ENCODE data around the gene RBMS3.

RBMS3 gene

DNA sequence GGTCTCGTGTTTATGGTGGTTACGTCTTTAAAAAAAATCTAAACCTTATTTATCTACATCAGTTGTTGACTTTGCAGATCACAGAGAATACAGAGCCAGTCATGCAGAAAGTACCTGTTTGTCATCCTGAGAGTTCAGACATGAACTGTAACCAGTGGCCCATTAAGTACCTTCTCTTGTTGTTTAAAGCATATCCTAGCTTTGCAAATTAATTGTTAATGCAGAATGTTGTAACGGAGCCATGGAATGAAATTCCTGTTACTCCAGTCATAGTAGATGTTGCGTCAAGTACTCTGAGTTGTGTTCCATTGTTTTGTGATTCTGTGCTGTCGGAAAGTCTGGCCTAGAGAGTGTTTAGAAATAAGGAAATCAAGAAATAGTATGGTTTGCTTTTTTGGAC, 205.2 kb downstream of the RBMS3 start:
- no peaks in the 10 kb centered on the region for H3K27me3 ChIP-seq (ENCODE audit: control insufficient read depth, insufficient read depth, low read length)
- no peak overlapping the region for H3K9ac ChIP-seq (ENCODE audit: low read length)
- no peaks in the 10 kb centered on the region for H3K36me3 ChIP-seq (ENCODE audit: control insufficient read depth, insufficient read depth, low read length)
- no peaks in the 10 kb centered on the region for H3K9me3 ChIP-seq (ENCODE audit: control insufficient read depth, low read length)
- H3K4me1 ChIP-seq (ENCODE audit: control insufficient read depth, insufficient read depth, low read length) = no peaks in the 10 kb centered on the region
- H3K4me3 ChIP-seq (ENCODE audit: low read length) = no peak overlapping the region

DNA sequence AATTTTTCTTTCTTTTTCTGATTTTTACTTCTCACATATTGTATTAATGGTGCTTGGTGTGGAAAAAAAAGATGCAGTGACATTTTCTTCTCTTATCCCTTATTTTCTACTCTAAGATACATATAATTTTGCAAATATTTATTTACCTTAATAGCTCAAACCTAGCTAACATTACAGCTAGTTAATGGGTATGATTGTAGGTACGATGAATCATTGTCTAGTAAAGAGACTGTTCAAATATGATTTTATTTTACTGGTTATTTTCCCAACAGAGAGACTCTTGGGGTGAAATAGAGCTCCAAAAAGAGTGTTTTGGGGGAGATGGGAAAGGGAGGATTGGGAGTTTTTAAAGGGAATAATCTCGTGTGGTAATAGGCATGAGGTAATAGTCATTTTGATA, 206.0 kb downstream of the RBMS3 start:
- H3K27me3 ChIP-seq (ENCODE audit: control insufficient read depth, insufficient read depth, low read length) = no peaks in the 10 kb centered on the region
- no peak overlapping the region for H3K9ac ChIP-seq (ENCODE audit: low read length)
- no peak overlapping the region for H3K4me3 ChIP-seq (ENCODE audit: low read length)
- no peaks in the 10 kb centered on the region for H3K9me3 ChIP-seq (ENCODE audit: control insufficient read depth, low read length)
- no peaks in the 10 kb centered on the region for H3K36me3 ChIP-seq (ENCODE audit: control insufficient read depth, insufficient read depth, low read length)
- no peaks in the 10 kb centered on the region for H3K4me1 ChIP-seq (ENCODE audit: control insufficient read depth, insufficient read depth, low read length)

DNA sequence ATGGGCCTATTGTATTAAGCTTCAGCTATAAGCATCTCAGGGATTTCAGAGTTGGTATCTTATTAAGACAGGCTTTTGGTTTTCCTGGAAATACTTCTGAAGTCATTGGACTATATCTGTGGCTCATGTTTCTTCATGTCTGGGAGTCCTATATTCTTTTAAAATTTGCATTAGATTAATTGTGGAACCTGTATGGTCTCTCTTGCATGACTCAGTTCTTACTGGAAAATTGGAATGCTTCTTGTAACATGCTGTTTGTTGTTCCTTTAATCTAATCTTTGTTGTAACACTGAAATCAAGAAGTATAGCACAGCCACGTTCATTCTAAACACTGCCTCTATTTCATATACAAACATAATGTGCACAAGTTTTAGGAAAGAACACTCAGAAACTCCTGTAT, 208.1 kb downstream of the RBMS3 start:
- H3K9ac ChIP-seq (ENCODE audit: low read length) = no peak overlapping the region
- H3K36me3 ChIP-seq (ENCODE audit: control insufficient read depth, insufficient read depth, low read length) = no peaks in the 10 kb centered on the region
- H3K27me3 ChIP-seq (ENCODE audit: control insufficient read depth, insufficient read depth, low read length) = no peaks in the 10 kb centered on the region
- H3K9me3 ChIP-seq (ENCODE audit: control insufficient read depth, low read length) = no peaks in the 10 kb centered on the region
- no peaks in the 10 kb centered on the region for H3K4me1 ChIP-seq (ENCODE audit: control insufficient read depth, insufficient read depth, low read length)
- H3K4me3 ChIP-seq (ENCODE audit: low read length) = no peak overlapping the region

DNA sequence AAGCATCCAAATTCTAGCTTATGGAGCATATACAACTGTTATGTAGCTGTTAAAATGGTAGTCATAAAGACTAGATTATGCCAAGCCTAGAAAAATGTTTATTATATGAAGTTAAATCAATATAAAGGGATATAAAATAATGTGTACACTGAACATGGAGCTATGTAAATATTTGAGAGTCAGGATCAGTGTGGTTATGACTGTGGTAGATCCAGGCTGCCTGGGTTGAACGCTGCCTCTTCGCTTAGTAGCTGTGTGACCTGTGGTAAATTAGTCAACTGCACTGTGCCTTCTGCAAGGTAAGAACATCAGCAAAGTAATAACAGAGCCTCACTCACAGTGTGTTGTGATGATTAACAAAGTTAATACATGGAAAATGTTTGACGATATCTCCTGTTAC, 212.2 kb downstream of the RBMS3 start:
- H3K4me1 ChIP-seq (ENCODE audit: control insufficient read depth, insufficient read depth, low read length) = no peaks in the 10 kb centered on the region
- H3K27me3 ChIP-seq (ENCODE audit: control insufficient read depth, insufficient read depth, low read length) = no peaks in the 10 kb centered on the region
- no peak overlapping the region for H3K4me3 ChIP-seq (ENCODE audit: low read length)
- no peak overlapping the region for H3K9ac ChIP-seq (ENCODE audit: low read length)
- no peaks in the 10 kb centered on the region for H3K36me3 ChIP-seq (ENCODE audit: control insufficient read depth, insufficient read depth, low read length)
- H3K9me3 ChIP-seq (ENCODE audit: control insufficient read depth, low read length) = no peaks in the 10 kb centered on the region

DNA sequence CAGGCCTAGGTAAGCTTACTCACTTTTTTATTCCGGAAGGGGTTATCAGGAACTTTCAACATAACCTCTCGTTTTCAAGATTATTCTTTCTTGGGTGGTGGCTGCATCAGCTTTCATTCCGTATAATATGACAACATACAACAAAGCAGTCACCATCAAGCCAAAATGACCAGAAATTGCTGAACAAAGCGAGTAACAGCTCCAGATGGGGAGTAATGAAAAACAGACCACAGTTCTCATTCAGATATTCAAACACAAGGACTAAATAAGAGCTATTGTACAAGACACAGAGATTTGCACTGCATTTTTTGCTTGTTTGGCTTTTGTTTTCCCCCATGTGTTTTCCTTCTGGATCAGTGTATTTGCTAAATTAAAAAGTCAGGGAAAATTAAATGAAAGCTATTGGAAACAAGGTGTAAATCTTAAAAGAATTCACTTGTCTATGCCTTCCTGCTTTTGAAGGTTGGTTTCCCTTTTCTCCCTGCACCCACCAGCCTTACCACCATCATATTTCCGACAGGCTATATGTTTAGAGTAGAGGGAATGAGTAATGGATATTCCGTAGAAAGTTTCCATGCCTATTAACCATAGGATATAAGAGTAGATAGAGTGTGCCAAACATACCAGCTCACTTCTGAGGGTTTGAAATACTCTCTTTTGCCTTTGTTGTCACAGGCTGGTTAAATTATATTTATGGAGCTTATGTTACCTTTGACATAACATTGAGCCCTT, 213.6 kb downstream of the RBMS3 start:
- no peaks in the 10 kb centered on the region for H3K27me3 ChIP-seq (ENCODE audit: control insufficient read depth, insufficient read depth, low read length)
- no peak overlapping the region for H3K9ac ChIP-seq (ENCODE audit: low read length)
- no peaks in the 10 kb centered on the region for H3K36me3 ChIP-seq (ENCODE audit: control insufficient read depth, insufficient read depth, low read length)
- H3K4me1 ChIP-seq (ENCODE audit: control insufficient read depth, insufficient read depth, low read length) = no peaks in the 10 kb centered on the region
- H3K9me3 ChIP-seq (ENCODE audit: control insufficient read depth, low read length) = no peaks in the 10 kb centered on the region
- no peak overlapping the region for H3K4me3 ChIP-seq (ENCODE audit: low read length)

DNA sequence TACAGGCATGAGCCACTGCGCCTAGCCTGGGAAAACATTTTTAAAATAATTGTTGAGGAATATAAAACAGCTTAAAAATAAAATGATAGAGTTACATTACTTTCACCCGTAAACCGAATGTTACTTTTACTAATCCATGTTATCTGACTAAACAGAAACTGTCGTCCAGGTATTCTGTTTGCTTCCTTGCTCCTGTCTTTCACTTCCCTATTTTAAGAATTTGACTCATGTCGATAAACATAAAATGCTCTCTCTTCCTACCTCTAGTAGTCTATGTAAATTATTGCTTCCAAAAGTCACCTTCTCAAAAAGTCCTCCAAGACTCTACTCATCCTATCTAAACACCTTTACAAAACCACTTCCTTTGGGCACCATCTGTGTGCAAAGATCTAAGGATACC, 216.4 kb downstream of the RBMS3 start:
- Histone ChIP-seq H3K4me1 (ENCODE audit: control insufficient read depth, insufficient read depth, low read length) (no peaks in the 10 kb centered on the region), H3K4me3 (ENCODE audit: low read length) (no peak overlapping the region), H3K9me3 (ENCODE audit: control insufficient read depth, low read length) (no peaks in the 10 kb centered on the region), H3K27me3 (ENCODE audit: control insufficient read depth, insufficient read depth, low read length) (no peaks in the 10 kb centered on the region), H3K36me3 (ENCODE audit: control insufficient read depth, insufficient read depth, low read length) (no peaks in the 10 kb centered on the region), H3K9ac (ENCODE audit: low read length) (no peak overlapping the region)

DNA sequence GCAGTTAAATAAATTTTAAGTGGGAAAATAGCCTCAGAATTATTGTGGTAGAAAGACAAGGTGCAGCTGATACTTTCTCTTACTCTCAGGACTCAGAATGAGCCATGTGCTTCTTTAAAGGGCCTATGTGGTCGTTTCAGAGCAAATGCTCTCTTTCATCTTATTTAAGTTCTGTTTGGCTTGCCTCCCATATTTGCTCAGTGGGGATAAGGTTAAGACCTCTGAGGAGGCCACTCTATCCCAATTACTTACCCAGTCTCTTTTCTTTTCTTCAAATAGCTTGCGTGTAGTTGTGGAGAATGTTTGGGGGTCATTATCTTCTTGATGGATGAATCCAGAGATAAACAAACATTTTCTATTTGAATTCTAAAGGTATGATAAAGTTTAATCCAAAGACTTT, 221.9 kb downstream of the RBMS3 start:
- H3K9ac ChIP-seq (ENCODE audit: low read length) = no peak overlapping the region
- H3K9me3 ChIP-seq (ENCODE audit: control insufficient read depth, low read length) = no peaks in the 10 kb centered on the region
- no peak overlapping the region for H3K4me3 ChIP-seq (ENCODE audit: low read length)
- H3K4me1 ChIP-seq (ENCODE audit: control insufficient read depth, insufficient read depth, low read length) = no peaks in the 10 kb centered on the region
- no peaks in the 10 kb centered on the region for H3K36me3 ChIP-seq (ENCODE audit: control insufficient read depth, insufficient read depth, low read length)
- no peaks in the 10 kb centered on the region for H3K27me3 ChIP-seq (ENCODE audit: control insufficient read depth, insufficient read depth, low read length)

DNA sequence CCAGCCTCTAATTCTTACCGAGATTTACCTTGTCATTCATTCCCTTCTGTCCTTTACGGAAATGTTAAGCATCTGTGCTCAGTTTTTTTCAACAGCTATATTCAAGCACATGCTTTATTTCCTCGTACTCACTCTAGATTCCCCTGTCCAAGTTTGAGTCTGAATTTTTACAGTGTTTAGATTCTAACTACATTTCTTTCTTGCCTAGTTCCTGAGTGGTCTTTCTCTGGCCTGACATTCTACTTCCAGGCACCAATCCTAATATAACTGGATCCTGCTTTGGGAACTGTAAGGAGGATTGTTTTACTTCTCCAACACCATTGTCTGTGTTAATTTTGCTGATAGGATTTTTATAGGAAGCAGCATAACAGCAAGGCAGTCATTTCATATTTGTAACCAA, 222.4 kb downstream of the RBMS3 start:
- Histone ChIP-seq H3K9me3 (ENCODE audit: control insufficient read depth, low read length) (no peaks in the 10 kb centered on the region), H3K4me3 (ENCODE audit: low read length) (no peak overlapping the region), H3K4me1 (ENCODE audit: control insufficient read depth, insufficient read depth, low read length) (no peaks in the 10 kb centered on the region), H3K9ac (ENCODE audit: low read length) (no peak overlapping the region), H3K36me3 (ENCODE audit: control insufficient read depth, insufficient read depth, low read length) (no peaks in the 10 kb centered on the region), H3K27me3 (ENCODE audit: control insufficient read depth, insufficient read depth, low read length) (no peaks in the 10 kb centered on the region)

DNA sequence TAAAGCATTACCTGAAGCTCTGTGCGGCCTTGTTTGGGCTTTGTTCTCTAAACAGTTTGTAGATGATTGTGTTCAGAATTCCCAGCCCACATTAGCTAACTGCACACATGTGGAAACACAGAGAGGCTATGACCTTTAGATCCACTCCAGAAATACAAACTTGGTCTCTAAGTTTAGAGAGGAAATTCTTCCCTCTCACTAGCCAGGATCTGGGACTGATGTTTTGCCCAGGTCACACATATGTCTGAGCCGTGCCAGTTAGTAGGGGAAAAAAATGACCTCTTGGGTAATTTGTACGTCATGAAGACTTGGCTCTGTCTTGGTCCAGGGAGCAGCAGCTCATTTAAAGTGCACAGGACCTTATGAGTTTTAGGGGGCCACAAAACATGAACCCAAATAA, 223.1 kb downstream of the RBMS3 start:
- no peaks in the 10 kb centered on the region for H3K9me3 ChIP-seq (ENCODE audit: control insufficient read depth, low read length)
- H3K27me3 ChIP-seq (ENCODE audit: control insufficient read depth, insufficient read depth, low read length) = no peaks in the 10 kb centered on the region
- H3K4me3 ChIP-seq (ENCODE audit: low read length) = no peak overlapping the region
- H3K9ac ChIP-seq (ENCODE audit: low read length) = no peak overlapping the region
- H3K36me3 ChIP-seq (ENCODE audit: control insufficient read depth, insufficient read depth, low read length) = no peaks in the 10 kb centered on the region
- no peaks in the 10 kb centered on the region for H3K4me1 ChIP-seq (ENCODE audit: control insufficient read depth, insufficient read depth, low read length)

DNA sequence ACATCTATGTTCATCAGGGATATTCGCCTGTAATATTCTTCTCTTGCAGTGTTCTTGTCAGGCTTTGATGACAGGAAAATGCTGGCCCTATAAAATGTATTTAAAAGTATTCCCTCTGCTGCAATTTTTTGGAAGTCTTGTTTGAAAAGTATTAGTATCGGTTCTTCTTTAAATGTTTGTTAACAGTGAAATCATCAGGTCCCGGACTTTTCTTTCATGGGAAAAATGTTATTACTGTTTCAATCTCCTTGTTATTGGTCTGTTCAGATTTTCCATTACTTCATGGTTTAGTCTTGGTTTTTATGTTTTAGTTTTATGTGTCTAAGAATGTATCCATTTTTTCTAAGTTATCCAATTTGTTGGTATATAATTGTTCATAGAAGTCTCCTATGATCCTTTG, 225.6 kb downstream of the RBMS3 start:
- Histone ChIP-seq H3K27me3 (ENCODE audit: control insufficient read depth, insufficient read depth, low read length) (no peaks in the 10 kb centered on the region), H3K9me3 (ENCODE audit: control insufficient read depth, low read length) (no peaks in the 10 kb centered on the region), H3K4me3 (ENCODE audit: low read length) (no peak overlapping the region), H3K9ac (ENCODE audit: low read length) (no peak overlapping the region), H3K36me3 (ENCODE audit: control insufficient read depth, insufficient read depth, low read length) (no peaks in the 10 kb centered on the region), H3K4me1 (ENCODE audit: control insufficient read depth, insufficient read depth, low read length) (no peaks in the 10 kb centered on the region)

DNA sequence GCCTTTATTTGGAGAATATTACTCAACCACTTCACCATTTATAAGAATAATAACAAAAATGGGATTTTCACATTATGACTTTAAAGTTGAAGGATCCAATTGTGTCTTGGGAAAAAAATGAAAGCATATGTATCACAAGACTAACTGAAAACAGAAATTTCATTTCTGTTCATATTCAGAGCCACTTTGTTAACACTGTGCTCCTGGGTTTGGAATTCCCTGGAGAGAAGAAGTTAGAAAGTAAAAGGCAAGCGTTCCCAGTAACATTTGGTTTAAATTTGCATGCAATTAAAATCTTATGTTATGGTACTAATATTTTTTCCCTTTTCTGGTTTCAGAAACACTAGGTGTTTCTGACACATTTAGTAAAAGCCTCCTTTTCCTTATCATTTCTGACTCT, 230.8 kb downstream of the RBMS3 start:
- Histone ChIP-seq H3K27me3 (ENCODE audit: control insufficient read depth, insufficient read depth, low read length) (no peaks in the 10 kb centered on the region), H3K9me3 (ENCODE audit: control insufficient read depth, low read length) (no peaks in the 10 kb centered on the region), H3K4me3 (ENCODE audit: low read length) (no peak overlapping the region), H3K4me1 (ENCODE audit: control insufficient read depth, insufficient read depth, low read length) (no peaks in the 10 kb centered on the region), H3K9ac (ENCODE audit: low read length) (no peak overlapping the region), H3K36me3 (ENCODE audit: control insufficient read depth, insufficient read depth, low read length) (no peaks in the 10 kb centered on the region)

DNA sequence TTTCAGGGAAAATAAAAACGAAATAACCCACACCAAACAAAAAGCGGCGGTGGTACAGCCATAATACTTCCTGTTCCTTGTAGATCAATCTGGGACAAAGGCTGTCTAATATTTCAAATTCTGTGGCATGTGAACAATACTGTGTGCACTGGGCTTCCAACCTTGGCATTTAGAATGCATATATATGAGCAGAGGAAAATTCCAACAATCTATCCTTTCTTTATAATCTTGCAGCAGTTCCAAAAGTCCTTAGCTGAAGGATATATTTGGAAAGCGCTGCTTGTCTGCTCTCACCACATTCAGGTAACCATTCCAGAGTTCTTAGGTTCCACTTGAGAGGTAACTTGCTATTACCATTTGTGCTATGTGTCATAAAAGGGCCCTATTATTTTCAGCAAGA, 231.8 kb downstream of the RBMS3 start:
- H3K27me3 ChIP-seq (ENCODE audit: control insufficient read depth, insufficient read depth, low read length) = no peaks in the 10 kb centered on the region
- H3K9ac ChIP-seq (ENCODE audit: low read length) = no peak overlapping the region
- H3K36me3 ChIP-seq (ENCODE audit: control insufficient read depth, insufficient read depth, low read length) = no peaks in the 10 kb centered on the region
- no peak overlapping the region for H3K4me3 ChIP-seq (ENCODE audit: low read length)
- no peaks in the 10 kb centered on the region for H3K9me3 ChIP-seq (ENCODE audit: control insufficient read depth, low read length)
- no peaks in the 10 kb centered on the region for H3K4me1 ChIP-seq (ENCODE audit: control insufficient read depth, insufficient read depth, low read length)

DNA sequence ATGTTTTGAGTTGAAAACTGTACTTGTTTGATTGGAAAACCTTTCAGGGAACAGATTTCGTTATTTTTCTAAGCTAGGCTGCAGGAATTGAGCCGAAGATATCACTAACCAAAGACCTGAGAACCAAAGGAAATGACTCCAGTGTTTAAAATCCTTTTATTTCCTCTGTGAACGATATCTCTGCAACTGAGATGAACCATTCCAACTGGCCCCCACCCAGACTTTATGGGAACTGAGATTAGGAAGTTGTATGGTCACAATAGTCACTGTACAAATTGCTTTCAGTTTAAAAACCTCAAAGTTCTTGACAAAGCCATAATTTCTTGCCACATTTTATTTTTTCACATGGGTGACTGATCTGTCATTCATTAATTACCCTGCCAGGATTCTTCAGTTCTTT, 232.4 kb downstream of the RBMS3 start:
- no peaks in the 10 kb centered on the region for H3K27me3 ChIP-seq (ENCODE audit: control insufficient read depth, insufficient read depth, low read length)
- H3K9ac ChIP-seq (ENCODE audit: low read length) = no peak overlapping the region
- no peak overlapping the region for H3K4me3 ChIP-seq (ENCODE audit: low read length)
- no peaks in the 10 kb centered on the region for H3K9me3 ChIP-seq (ENCODE audit: control insufficient read depth, low read length)
- no peaks in the 10 kb centered on the region for H3K36me3 ChIP-seq (ENCODE audit: control insufficient read depth, insufficient read depth, low read length)
- H3K4me1 ChIP-seq (ENCODE audit: control insufficient read depth, insufficient read depth, low read length) = no peaks in the 10 kb centered on the region

All from mucosa of stomach (tissue), 1 donor.